H1 (cell line): ENCODE data around the gene IQCH. TPM values are rescaled to one million over a fixed set of nuclear protein-coding genes. Genes with fewer than 3 reads are reported as not detected.

Source experiments
- CTCF ChIA-PET: fragments of 300-600 bp; sonication (Branson Sonifier 250); formaldehyde crosslinking; loops from one replicate; lab custom pipeline; 2021; ENCODE audit not compliant: partially characterized antibody; lab: Charles Lee
- POLR2A ChIA-PET: fragments of 300-600 bp; sonication (Branson Sonifier 250); formaldehyde crosslinking; loops from one replicate; lab custom pipeline; 2021; ENCODE audit warnings: inconsistent platforms; ENCODE audit not compliant: partially characterized antibody; lab: Charles Lee
- DNase-seq, 2 experiments: peaks; one replicate each; pipeline versions ENCODE4 v3.0.0 to v3.0.0-alpha.2; 2010 to 2022; ENCODE audit warnings: low spot score in 2 of 2, low read depth in 1 of 2, mixed read lengths in 1 of 2
- FAIRE-seq: peaks from 2 replicates; lab custom pipeline; 2011; peaks lifted over from hg19 to GRCh38; lab: Jason Lieb, UNC
- H2AFZ ChIP-seq: 2 replicates; pipeline ENCODE4 v1.8.1; 2012; ENCODE audit warnings: low read length, inconsistent platforms
- H2AK5ac ChIP-seq: 2 replicates; pipeline ENCODE4 v1.6.1; 2013; ENCODE audit warnings: low read depth, low read length
- H2BK120ac ChIP-seq: replicated peaks from 2 replicates; pipeline ENCODE3; 2013; ENCODE audit warnings: low read depth, low read length, inconsistent platforms
- H2BK12ac ChIP-seq: 2 replicates; pipeline ENCODE4 v1.6.1; 2013; ENCODE audit warnings: low read depth, low read length
- H2BK15ac ChIP-seq: 2 replicates; pipeline ENCODE4 v1.6.1; 2013; ENCODE audit warnings: low read length
- H2BK20ac ChIP-seq: 2 replicates; pipeline ENCODE4 v1.6.1; 2013; ENCODE audit warnings: low read length
- H2BK5ac ChIP-seq: 2 replicates; pipeline ENCODE4 v1.6.1; 2013; ENCODE audit warnings: low read depth, low read length
- H3K14ac ChIP-seq: 2 replicates; pipeline ENCODE4 v1.6.1; 2013; ENCODE audit warnings: inconsistent platforms; ENCODE audit not compliant: insufficient read length
- H3K18ac ChIP-seq: 2 replicates; pipeline ENCODE4 v1.6.1; 2013; ENCODE audit warnings: low read length; ENCODE audit errors: extremely low read depth
- H3K23ac ChIP-seq: 2 replicates; pipeline ENCODE4 v1.6.1; 2013; ENCODE audit warnings: inconsistent platforms; ENCODE audit not compliant: insufficient read length
- H3K23me2 ChIP-seq: 2 replicates; pipeline ENCODE4 v1.6.1; 2013; ENCODE audit warnings: low read depth, low read length
- H3K27ac ChIP-seq: 2 replicates; pipeline ENCODE4 v1.6.1; 2011; ENCODE audit warnings: low read depth, low read length, inconsistent platforms
- H3K27me3 ChIP-seq, 4 experiments: replicated peaks in 1 of 4; 1 replicate in 1 of 4; 2 replicates in 3 of 4; pipeline versions ENCODE4 v1.6.1 to v1.8.1; 2011 to 2013; ENCODE audit warnings: low read length in 3 of 4, mild to moderate bottlenecking in 3 of 4, inconsistent platforms in 2 of 4, mixed read lengths in 2 of 4, moderate library complexity in 1 of 4; ENCODE audit not compliant: control insufficient read depth in 3 of 4, insufficient read depth in 3 of 4; ENCODE audit errors: extremely low read depth in 1 of 4
- H3K36me3 ChIP-seq, 4 experiments: 2 replicates each; pipeline versions ENCODE4 v1.6.1 to v1.8.1; 2011 to 2013; ENCODE audit warnings: mild to moderate bottlenecking in 4 of 4, low read length in 3 of 4, moderate library complexity in 2 of 4, control low read depth in 1 of 4, inconsistent platforms in 1 of 4; ENCODE audit not compliant: insufficient read depth in 4 of 4, control insufficient read depth in 2 of 4
- H3K4ac ChIP-seq: replicated peaks from 2 replicates; pipeline ENCODE3; 2013; ENCODE audit warnings: low read length, low read depth, mixed read lengths, inconsistent platforms; ENCODE audit not compliant: insufficient read length
- H3K4me1 ChIP-seq, 4 experiments: replicated peaks in 1 of 4; 1 replicate in 1 of 4; 2 replicates in 3 of 4; pipeline versions ENCODE4 v1.6.1 to v1.8.1; 2011 to 2013; ENCODE audit warnings: low read length in 3 of 4, inconsistent platforms in 2 of 4, mixed read lengths in 1 of 4; ENCODE audit not compliant: insufficient read depth in 4 of 4, control insufficient read depth in 3 of 4
- H3K4me2 ChIP-seq, 2 experiments: 2 replicates each; pipeline versions ENCODE4 v1.6.1 to v1.8.1; 2011 to 2013; ENCODE audit warnings: low read depth in 2 of 2, low read length in 2 of 2, control low read depth in 1 of 2, inconsistent platforms in 1 of 2, mild to moderate bottlenecking in 1 of 2; ENCODE audit not compliant: insufficient read depth in 1 of 2
- H3K4me3 ChIP-seq, 4 experiments: fragments of 200-600, 300-600 bp in 1 of 4; sonication (generic), shearing (Covaris generic), sonication (Bioruptor Twin) in 1 of 4; 2 replicates each; pipeline versions ENCODE4 v1.5.1 to v1.8.1; 2011 to 2016; ENCODE audit warnings: low read length in 4 of 4, low read depth in 3 of 4, control low read depth in 2 of 4, inconsistent platforms in 2 of 4, mild to moderate bottlenecking in 2 of 4, mixed read lengths in 1 of 4, moderate library complexity in 1 of 4; ENCODE audit not compliant: insufficient read depth in 2 of 4; ENCODE audit errors: extremely low read depth in 1 of 4
- H3K56ac ChIP-seq: replicated peaks from 2 replicates; pipeline ENCODE3; 2013; ENCODE audit warnings: low read depth, mild to moderate bottlenecking, mixed read lengths, low read length, inconsistent platforms; ENCODE audit not compliant: insufficient read length
- H3K79me1 ChIP-seq: 2 replicates; pipeline ENCODE4 v1.6.1; 2013; ENCODE audit warnings: low read depth, low read length, control low read depth
- H3K79me2 ChIP-seq, 2 experiments: 2 replicates each; pipeline versions ENCODE4 v1.6.1 to v1.8.1; 2012 to 2013; ENCODE audit warnings: low read length in 2 of 2, mild to moderate bottlenecking in 2 of 2, inconsistent platforms in 1 of 2; ENCODE audit not compliant: insufficient read depth in 2 of 2, control insufficient read depth in 1 of 2
- H3K9ac ChIP-seq, 4 experiments: replicated peaks in 1 of 4; 1 replicate in 1 of 4; 2 replicates in 3 of 4; pipeline versions ENCODE4 v1.6.1 to v1.8.1; 2011 to 2013; ENCODE audit warnings: low read depth in 3 of 4, low read length in 3 of 4, control low read depth in 2 of 4, mild to moderate bottlenecking in 2 of 4, moderate library complexity in 2 of 4, inconsistent platforms in 1 of 4; ENCODE audit errors: extremely low read depth in 1 of 4
- H3K9me3 ChIP-seq, 2 experiments: 2 replicates each; pipeline versions ENCODE4 v1.6.1 to v1.8.1; 2012 to 2013; ENCODE audit warnings: mild to moderate bottlenecking in 2 of 2, moderate library complexity in 2 of 2, control low read depth in 1 of 2, inconsistent platforms in 1 of 2, low read depth in 1 of 2, low read length in 1 of 2, mixed read lengths in 1 of 2; ENCODE audit not compliant: insufficient read depth in 2 of 2
- H4K20me1 ChIP-seq, 2 experiments: replicated peaks in 1 of 2; 2 replicates each; pipeline versions ENCODE3 to v1.8.1; 2011 to 2013; ENCODE audit warnings: inconsistent platforms in 2 of 2, low read length in 2 of 2, mild to moderate bottlenecking in 1 of 2; ENCODE audit not compliant: insufficient read depth in 2 of 2, control insufficient read depth in 1 of 2
- H4K5ac ChIP-seq: 2 replicates; pipeline ENCODE4 v1.6.1; 2013; ENCODE audit warnings: low read length, low read depth, mixed read lengths, inconsistent platforms; ENCODE audit not compliant: insufficient read length
- H4K8ac ChIP-seq: 2 replicates; pipeline ENCODE4 v1.8.0; 2013; ENCODE audit warnings: mild to moderate bottlenecking, moderate library complexity, low read length, inconsistent platforms; ENCODE audit not compliant: insufficient read depth; ENCODE audit errors: extremely low read depth
- H4K91ac ChIP-seq: replicated peaks from 2 replicates; pipeline ENCODE3; 2013; ENCODE audit warnings: low read length, mixed read lengths, inconsistent platforms; ENCODE audit not compliant: insufficient read length
- BACH1 ChIP-seq: IDR thresholded peaks from 2 replicates; pipeline ENCODE4 v1.6.1; 2012; ENCODE audit warnings: low read length, improper control_type of control experiment
- EGR1 ChIP-seq: IDR thresholded peaks from 2 replicates; pipeline ENCODE4 v1.6.1; 2011; ENCODE audit warnings: low read depth, low read length, borderline replicate concordance
- GABPA ChIP-seq: IDR thresholded peaks from 2 replicates; pipeline ENCODE4 v1.6.1; 2011; ENCODE audit warnings: mild to moderate bottlenecking, low read length, moderate library complexity, borderline replicate concordance; ENCODE audit not compliant: insufficient read depth
- JUN ChIP-seq: IDR thresholded peaks from 2 replicates; pipeline ENCODE4 v1.6.1; 2011; ENCODE audit warnings: low read depth, mild to moderate bottlenecking, improper control_type of control experiment, low read length
- MAFK ChIP-seq: IDR thresholded peaks from 2 replicates; pipeline ENCODE4 v1.6.1; 2012; ENCODE audit warnings: low read depth, mild to moderate bottlenecking, improper control_type of control experiment, low read length
- POLR2A ChIP-seq, 2 experiments: IDR thresholded peaks; 1 replicate in 1 of 2; 2 replicates in 1 of 2; pipeline ENCODE4 v1.6.1; 2011; ENCODE audit warnings: low read depth in 2 of 2, low read length in 2 of 2, mild to moderate bottlenecking in 2 of 2; ENCODE audit errors: control extremely low read depth in 1 of 2
- RAD21 ChIP-seq, 2 experiments: IDR thresholded peaks in 1 of 2; conservative IDR thresholded peaks in 1 of 2; 2 replicates each; pipeline ENCODE4 v1.6.1; 2011; ENCODE audit warnings: low read depth in 2 of 2, low read length in 2 of 2, improper control_type of control experiment in 1 of 2, inconsistent platforms in 1 of 2, mild to moderate bottlenecking in 1 of 2, moderate library complexity in 1 of 2
- RBBP5 ChIP-seq: IDR thresholded peaks from 2 replicates; pipeline ENCODE4 v1.7.1; 2012; ENCODE audit warnings: low read depth, mild to moderate bottlenecking, inconsistent platforms, low read length, moderate library complexity, borderline replicate concordance
- RNF2 ChIP-seq: fragments of 200-900, 300-1000 bp; sonication (generic); IDR thresholded peaks from 2 replicates; pipeline ENCODE4 v1.7.1; 2016; ENCODE audit warnings: borderline replicate concordance, low read depth, mild to moderate bottlenecking, antibody characterized with exemption, low read length; ENCODE audit not compliant: poor library complexity, severe bottlenecking; ENCODE audit errors: missing control alignments
- SIN3A ChIP-seq, 2 experiments: IDR thresholded peaks in 1 of 2; conservative IDR thresholded peaks in 1 of 2; 2 replicates each; pipeline ENCODE4 v1.6.1; 2011 to 2012; ENCODE audit warnings: low read length in 2 of 2, improper control_type of control experiment in 1 of 2, low read depth in 1 of 2, mild to moderate bottlenecking in 1 of 2
- SIX5 ChIP-seq: IDR thresholded peaks from 2 replicates; pipeline ENCODE4 v1.6.1; 2011; ENCODE audit warnings: mild to moderate bottlenecking, low read depth, low read length
- TBP ChIP-seq: IDR thresholded peaks from 2 replicates; pipeline ENCODE4 v1.6.1; 2011; ENCODE audit warnings: low read depth, low read length, improper control_type of control experiment
- TEAD4 ChIP-seq: IDR thresholded peaks from 2 replicates; pipeline ENCODE4 v1.6.1; 2012; ENCODE audit warnings: low read depth, low read length, inconsistent platforms, mixed read lengths
- ZNF274 ChIP-seq: IDR thresholded peaks from 2 replicates; pipeline ENCODE4 v1.7.0; 2012; ENCODE audit warnings: low read length, borderline replicate concordance; ENCODE audit errors: extremely low read depth
- WGBS, 2 experiments: shearing (Covaris generic) in 1 of 2; methylation state at CpG; one replicate each; pipeline versions ENCODE4 v1.1.6 to v1.1.7; 2013 to 2015; ENCODE audit warnings: low lambda C conversion rate in 2 of 2, mixed read lengths in 2 of 2, inconsistent platforms in 1 of 2, low coverage in 1 of 2, missing lambda C conversion rate in 1 of 2; ENCODE audit not compliant: insufficient replicate concordance in 2 of 2, insufficient coverage in 1 of 2, insufficient read length in 1 of 2; ENCODE audit errors: extremely low coverage in 1 of 2, missing lambda C conversion rate in 1 of 2; 5-methylcytosine and 5-hydroxymethylcytosine counted together
- polyA plus RNA-seq, 7 experiments: library from polyadenylated mRNA; depleted of rRNA in 3 of 7; stranded (reverse) in 5 of 7; unstranded in 2 of 7; fragments of >200 nt in 5 of 7; fragments of 200-250 nt in 2 of 7; gene quantifications; 1 replicate in 5 of 7; 2 replicates in 1 of 7; 4 replicates in 1 of 7; pipeline versions ENCODE4 v1.2.1 to v1.2.3, GENCODE V29; 2011 to 2013; ENCODE audit warnings: missing spikeins in 2 of 7, mixed read lengths in 2 of 7
- total RNA-seq: library from RNA; stranded (reverse); fragmentation: NEBNext Ultra II Directional; extraction: Animal tissue kit (Norgen Biotek cat#: 25700); gene quantifications from 2 replicates; pipeline ENCODE4 v1.2.1, GENCODE V29; 2021

Gene IQCH
- total and polyA plus RNA-seq, 2 of the 8 experiments (the other 6 are each of a cell fraction or from before 2014, with no cell fraction given) = 0.60 to 1.9 TPM

- 94% methylated on average over 2 of the region's 2 CpGs; no CpG with 5 or more reads in 1 of the 2 experiments for WGBS, 2 experiments
- ChIA-PET CTCF (interaction anchor here (0.7 to 1.5 kb wide), 6 partner anchors 9 to 956 kb away, joined by 3 to 6 read pairs (median 4); no protein-coding TSS in a partner anchor), POLR2A (interaction anchor here (1.7 kb wide), 1 partner anchor 29 kb away, joined by 6 read pairs; no protein-coding TSS in a partner anchor)
- TF ChIP-seq RAD21 (IDR thresholded peaks at IDR 0.05 in 1 of 2, conservative IDR thresholded peaks at IDR 0.05 in 1 of 2; ENCODE audit: low read depth in 2 of 2, low read length in 2 of 2) = no peak
- TF ChIP-seq GABPA = no peak
- no peak for TF ChIP-seq RNF2
- TF ChIP-seq TBP = no peak
- TF ChIP-seq SIN3A (conservative IDR thresholded peaks at IDR 0.05 in 1 of 2, IDR thresholded peaks at IDR 0.05 in 1 of 2; ENCODE audit: low read depth in 1 of 2, low read length in 2 of 2) = no peak
- TF ChIP-seq RBBP5 = no peak
- TF ChIP-seq TEAD4 = no peak
- no peak for TF ChIP-seq JUN
- TF ChIP-seq MAFK = no peak
- no peak for TF ChIP-seq SIX5
- no peak for TF ChIP-seq BACH1
- no peak for TF ChIP-seq ZNF274
- no peak for TF ChIP-seq POLR2A (IDR thresholded peaks at IDR 0.05; ENCODE audit: control extremely low read depth in 1 of 2, low read depth in 2 of 2, low read length in 2 of 2)
- no peak for TF ChIP-seq EGR1
Measured at GRCh38 chr15:67280217-67280616, 25.6 kb downstream of the IQCH start.

More at GRCh38 chr15:67280217-67280616, 25.6 kb downstream of the IQCH start:
- H4K91ac ChIP-seq = no peak overlapping the region
- H2AFZ ChIP-seq = no peak overlapping the region
- H2BK120ac ChIP-seq = no peak overlapping the region
- no peak overlapping the region for H2AK5ac ChIP-seq
- H2BK20ac ChIP-seq = no peak overlapping the region
- DNase-seq (no peak), FAIRE-seq (no peak)
- H2BK5ac ChIP-seq = no peak overlapping the region
- H3K4me2 ChIP-seq = no peak overlapping the region
- H4K20me1 ChIP-seq = no peaks in the 10 kb centered on the region
- no peak overlapping the region for H3K4me3 ChIP-seq
- no peak overlapping the region for H3K18ac ChIP-seq
- H3K79me2 ChIP-seq = no peaks in the 10 kb centered on the region
- no peaks in the 10 kb centered on the region for H3K27me3 ChIP-seq
- H3K4ac ChIP-seq = no peak overlapping the region
- H2BK12ac ChIP-seq = no peak overlapping the region
- no peak overlapping the region for H2BK15ac ChIP-seq
- no peak overlapping the region for H3K56ac ChIP-seq
- H4K5ac ChIP-seq = no peak overlapping the region
- H3K9ac ChIP-seq = no peak overlapping the region
- H3K23ac ChIP-seq = no peak overlapping the region
- no peak overlapping the region for H3K14ac ChIP-seq
- peaks cover 0 to 8% (median 2%) of the 10 kb centered on the region in 4 experiments; a peak in 4 of 7 replicates for H3K4me1 ChIP-seq
- no peak overlapping the region for H3K27ac ChIP-seq
- no peaks in the 10 kb centered on the region for H3K36me3 ChIP-seq
- H4K8ac ChIP-seq = no peak overlapping the region
- H3K23me2 ChIP-seq = no peaks in the 10 kb centered on the region
- no peaks in the 10 kb centered on the region for H3K79me1 ChIP-seq
- no peaks in the 10 kb centered on the region for H3K9me3 ChIP-seq
